Muscle of back (tissue), 11 donors: ENCODE results near the gene ANKLE1. TPM values are rescaled to one million over a fixed set of nuclear protein-coding genes. Genes with fewer than 3 reads are reported as not detected.
"Not testable (repeated sequence)": the region's sequence is repeated elsewhere in the genome, so short reads cannot be mapped to it uniquely, and the experiment has no call there.

ENCODE experiments used
- DNase-seq, 3 donors: peaks; one replicate each; pipeline versions ENCODE4 v3.0.0 to v3.0.0-alpha.2; 2013
- polyA plus RNA-seq, 10 donors: library from polyadenylated mRNA; unstranded; fragments of 120-200 nt; gene quantifications; one replicate each; pipeline ENCODE4 v1.2.1, GENCODE V29; 2013; ENCODE audit not compliant: insufficient read length in 10 of 10

ANKLE1 gene
- polyA plus RNA-seq, 10 donors = 0.54 to 1.6 (median 0.82) TPM

GRCh38 chr19:17282488-17283125 lies 906 bp downstream of the ANKLE1 start:
- DNase-seq = peak; percentile 57 to 90 (median 82)

GRCh38 chr19:17283504-17283996 lies 1.8 kb downstream of the ANKLE1 start:
- DNase-seq = no peak

GRCh38 chr19:17285415-17286135 lies 3.9 kb downstream of the ANKLE1 start:
- no peak for DNase-seq

- no peak for DNase-seq
Measured at GRCh38 chr19:17286263-17286662, 4.6 kb downstream of the ANKLE1 start.

- no peak for DNase-seq
Measured at GRCh38 chr19:17286752-17287151, 5.1 kb downstream of the ANKLE1 start.

- DNase-seq = peak in 2 of 3 donors; percentile 48 to 53
Measured at GRCh38 chr19:17289489-17289888, 7.8 kb downstream of the ANKLE1 start.

- peak; percentile 77 to 90 (median 81) for DNase-seq
Measured at GRCh38 chr19:17292301-17293074, 10.8 kb downstream of the ANKLE1 start.

GRCh38 chr19:17293605-17294004 lies 11.9 kb downstream of the ANKLE1 start:
- DNase-seq = no peak

GRCh38 chr19:17294051-17294891 lies 12.6 kb downstream of the ANKLE1 start:
- no peak for DNase-seq

GRCh38 chr19:17295551-17295950 lies 13.8 kb downstream of the ANKLE1 start:
- not testable (repeated sequence) for DNase-seq

GRCh38 chr19:17296273-17296672 lies 14.6 kb downstream of the ANKLE1 start:
- no peak for DNase-seq

- no peak for DNase-seq
Measured at GRCh38 chr19:17296976-17297375, 15.3 kb downstream of the ANKLE1 start.

- DNase-seq = no peak
Measured at GRCh38 chr19:17300992-17301619, 19.4 kb downstream of the ANKLE1 start.

- DNase-seq = peak in 1 of 3 donors; percentile 34
Measured at GRCh38 chr19:17302391-17303166, 20.9 kb downstream of the ANKLE1 start.

GRCh38 chr19:17303167-17303939 lies 21.7 kb downstream of the ANKLE1 start, which contains the start of gene ABHD8:
Gene ABHD8 (minus strand): TSS chr19:17303425. CDS start chr19:17301616, 1,809 bp downstream.
- DNase-seq = peak; percentile 93 to 98 (median 96)

GRCh38 chr19:17303940-17304267 lies 22.2 kb downstream of the ANKLE1 start:
- DNase-seq = no peak

- no peak for DNase-seq
Measured at GRCh38 chr19:17304386-17305215, 22.9 kb downstream of the ANKLE1 start.

GRCh38 chr19:17305216-17305516 lies 23.5 kb downstream of the ANKLE1 start:
- no peak for DNase-seq
